Osteoblast (primary cell): Measurements from ENCODE around the gene ROCK2. TPM values are rescaled to one million over a fixed set of nuclear protein-coding genes. Genes with fewer than 3 reads are reported as not detected.

ENCODE experiments used
- DNase-seq: peaks from one replicate; pipeline ENCODE4 v3.0.0; 2011; ENCODE audit warnings: low spot score, mixed read lengths; ENCODE audit not compliant: insufficient read length; ENCODE audit errors: missing footprints
- H2AFZ ChIP-seq: 2 replicates; pipeline ENCODE4 v1.6.0; 2011; ENCODE audit warnings: mild to moderate bottlenecking, low read length
- H3K27ac ChIP-seq: 2 replicates; pipeline ENCODE4 v1.5.1; 2011; ENCODE audit warnings: mild to moderate bottlenecking, low read depth, low read length, moderate library complexity
- H3K27me3 ChIP-seq: 2 replicates; pipeline ENCODE4 v1.6.0; 2012; ENCODE audit warnings: mild to moderate bottlenecking, control low read depth, inconsistent platforms, low read length, moderate library complexity; ENCODE audit not compliant: insufficient read depth
- H3K36me3 ChIP-seq: 2 replicates; pipeline ENCODE4 v1.5.1; 2011; ENCODE audit warnings: mild to moderate bottlenecking, low read length, control low read depth, moderate library complexity; ENCODE audit not compliant: insufficient read depth
- H3K4me1 ChIP-seq: 2 replicates; pipeline ENCODE4 v1.5.1; 2011; ENCODE audit warnings: mild to moderate bottlenecking, low read length, control low read depth, moderate library complexity; ENCODE audit not compliant: insufficient read depth
- H3K4me2 ChIP-seq: 2 replicates; pipeline ENCODE4 v1.6.0; 2011; ENCODE audit warnings: mild to moderate bottlenecking, low read length; ENCODE audit not compliant: insufficient read depth
- H3K4me3 ChIP-seq: fragments of 200-600 bp; sonication (generic); 3 replicates; pipeline ENCODE4 v1.5.1; 2012; ENCODE audit warnings: mild to moderate bottlenecking, low read length, inconsistent platforms; ENCODE audit not compliant: insufficient read depth
- H3K79me2 ChIP-seq: 2 replicates; pipeline ENCODE4 v1.6.0; 2012; ENCODE audit warnings: mild to moderate bottlenecking, low read length, control low read depth, inconsistent platforms; ENCODE audit not compliant: insufficient read depth
- H3K9me3 ChIP-seq: 2 replicates; pipeline ENCODE4 v1.5.1; 2011; ENCODE audit warnings: low read depth, low read length, control low read depth
- H4K20me1 ChIP-seq: 2 replicates; pipeline ENCODE4 v1.6.0; 2012; ENCODE audit warnings: mild to moderate bottlenecking, low read length, control low read depth; ENCODE audit not compliant: insufficient read depth
- CTCF ChIP-seq: IDR thresholded peaks from 2 replicates; pipeline ENCODE4 v1.5.1; 2011; ENCODE audit warnings: mild to moderate bottlenecking, low read depth, low read length, moderate library complexity; ENCODE audit errors: extremely low read depth
- total RNA-seq: library from RNA; depleted of rRNA; stranded (reverse); fragments of >200 nt; gene quantifications from 2 replicates; pipeline ENCODE4 v1.2.3, GENCODE V29; 2012

Gene ROCK2
- total RNA-seq, 1 donor = 59.7 TPM

- Histone ChIP-seq H3K4me1 (no peaks in the 10 kb centered on the region), H3K79me2 (peaks cover 15% of the 10 kb centered on the region)
- no peak for TF ChIP-seq CTCF
Measured at GRCh38 chr2:11224887-11225286, 119.5 kb downstream of the ROCK2 start.

DNA sequence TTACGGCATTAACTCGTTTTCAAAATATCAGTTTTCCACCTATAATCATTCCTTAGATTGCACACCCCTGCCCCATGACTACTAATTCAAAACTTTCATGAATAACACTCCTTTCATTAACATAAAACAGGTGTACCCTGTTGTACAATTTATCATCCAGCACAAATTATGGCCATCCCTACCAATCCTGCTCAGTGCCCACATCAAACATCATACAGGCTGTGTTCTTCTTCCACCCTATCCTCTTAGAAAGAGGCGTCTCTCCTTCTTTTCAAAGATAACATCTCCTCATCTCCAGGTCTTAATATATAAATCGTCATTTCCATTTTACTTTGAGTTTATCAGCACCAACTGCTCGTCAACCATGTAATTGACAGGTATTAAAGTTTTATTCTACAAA is 121.6 kb downstream of the ROCK2 start:
- Histone ChIP-seq H3K4me1 (no peaks in the 10 kb centered on the region), H3K9me3 (no peaks in the 10 kb centered on the region), H4K20me1 (no peaks in the 10 kb centered on the region), H3K36me3 (peaks cover 25% of the 10 kb centered on the region), H3K27ac (no peak overlapping the region), H3K27me3 (no peaks in the 10 kb centered on the region), H3K4me3 (no peak overlapping the region), H3K4me2 (no peak overlapping the region), H2AFZ (no peak overlapping the region), H3K79me2 (peaks cover 9% of the 10 kb centered on the region)
- DNase-seq = no peak
- no peak for TF ChIP-seq CTCF

More at GRCh38 chr2:11224887-11225286, 119.5 kb downstream of the ROCK2 start:
- no peaks in the 10 kb centered on the region for H4K20me1 ChIP-seq
- no peaks in the 10 kb centered on the region for H3K9me3 ChIP-seq
- H2AFZ ChIP-seq = no peak overlapping the region
- H3K4me2 ChIP-seq = no peak overlapping the region
- no peak for DNase-seq
- no peaks in the 10 kb centered on the region for H3K27me3 ChIP-seq
- H3K27ac ChIP-seq = no peak overlapping the region
- no peak overlapping the region for H3K4me3 ChIP-seq
- H3K36me3 ChIP-seq = peaks cover 19% of the 10 kb centered on the region

DNA sequence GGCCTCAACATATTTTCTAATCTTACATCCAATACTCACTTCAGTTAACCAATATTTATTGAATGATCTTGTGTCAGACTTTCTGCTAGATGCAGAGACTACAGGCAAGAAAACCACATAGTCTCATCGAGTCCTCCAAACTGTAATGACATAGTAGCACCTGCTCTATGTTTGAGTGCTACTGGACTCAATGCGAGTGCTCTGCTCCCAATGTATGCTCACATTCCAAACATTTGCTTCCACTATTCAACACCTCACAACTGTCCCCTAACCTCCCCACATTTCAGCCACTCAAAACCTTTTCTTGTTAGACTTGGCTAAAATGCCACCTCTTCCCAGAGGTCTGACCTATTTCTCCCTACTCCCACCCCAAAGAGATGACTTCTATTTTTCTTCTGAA is 124.0 kb downstream of the ROCK2 start:
- DNase-seq = no peak
- Histone ChIP-seq H3K4me3 (no peak overlapping the region), H4K20me1 (no peaks in the 10 kb centered on the region), H3K4me2 (no peak overlapping the region), H2AFZ (no peak overlapping the region), H3K79me2 (peaks cover 3% of the 10 kb centered on the region), H3K9me3 (no peaks in the 10 kb centered on the region), H3K4me1 (peaks cover 3% of the 10 kb centered on the region), H3K36me3 (peaks cover 18% of the 10 kb centered on the region), H3K27me3 (no peaks in the 10 kb centered on the region), H3K27ac (no peak overlapping the region)
- TF ChIP-seq CTCF = no peak

DNA sequence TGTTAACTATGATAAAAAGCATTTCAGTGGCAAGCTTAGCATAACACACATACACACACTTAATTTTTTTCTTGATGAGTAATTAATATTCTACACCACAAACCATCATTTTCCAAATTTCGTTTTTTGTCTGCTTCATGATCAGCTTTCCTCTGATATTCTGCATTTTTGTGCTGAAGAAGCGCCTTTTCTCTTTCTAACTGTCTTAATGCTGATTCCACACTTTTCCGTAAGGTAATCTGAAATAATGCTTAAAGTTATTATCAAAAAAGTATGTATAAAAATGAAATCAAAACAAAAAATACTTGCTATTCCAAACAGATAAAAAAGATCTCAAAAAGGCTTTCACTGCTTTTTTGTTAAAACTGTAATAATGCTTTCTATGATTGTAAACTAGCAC is 129.0 kb downstream of the ROCK2 start:
- H3K27me3 ChIP-seq = no peaks in the 10 kb centered on the region
- no peaks in the 10 kb centered on the region for H3K79me2 ChIP-seq
- H3K4me3 ChIP-seq = no peak overlapping the region
- no peaks in the 10 kb centered on the region for H3K9me3 ChIP-seq
- no peak for DNase-seq
- H3K27ac ChIP-seq = no peak overlapping the region
- H3K4me1 ChIP-seq = peaks cover 18% of the 10 kb centered on the region
- H2AFZ ChIP-seq = no peak overlapping the region
- H3K4me2 ChIP-seq = no peak overlapping the region
- H3K36me3 ChIP-seq = peaks cover 25% of the 10 kb centered on the region
- TF ChIP-seq CTCF = no peak
- H4K20me1 ChIP-seq = no peaks in the 10 kb centered on the region
